ENCODE data around the gene APIP.

The APIP gene

GRCh38 chr11:34890089-34890488 lies 26.1 kb downstream of the APIP start:
- no peak for DNase-seq (ENCODE audit: low read depth, low spot score)

- no peak for DNase-seq (ENCODE audit: low read depth, low spot score)
Observed at GRCh38 chr11:34887260-34887659, 28.9 kb downstream of the APIP start.

- no peak for DNase-seq (ENCODE audit: low read depth, low spot score)
Observed at GRCh38 chr11:34886609-34887008, 29.6 kb downstream of the APIP start.

GRCh38 chr11:34881900-34882299 lies 34.3 kb downstream of the APIP start:
- DNase-seq (ENCODE audit: low read depth, low spot score), result no peak

- no peak for DNase-seq (ENCODE audit: low read depth, low spot score)
Observed at GRCh38 chr11:34877375-34877975, 38.7 kb downstream of the APIP start.

- DNase-seq (ENCODE audit: low read depth, low spot score), result no peak
Observed at GRCh38 chr11:34874202-34874601, 42.0 kb downstream of the APIP start.

- DNase-seq (ENCODE audit: low read depth, low spot score), result no peak
Observed at GRCh38 chr11:34870548-34871196, 45.5 kb downstream of the APIP start.

- no peak for DNase-seq (ENCODE audit: low read depth, low spot score)
Observed at GRCh38 chr11:34869425-34869824, 46.8 kb downstream of the APIP start.

GRCh38 chr11:34866375-34866774 lies 49.8 kb downstream of the APIP start:
- DNase-seq (ENCODE audit: low read depth, low spot score), result no peak

- no peak for DNase-seq (ENCODE audit: low read depth, low spot score)
Observed at GRCh38 chr11:34865261-34865660, 50.9 kb downstream of the APIP start.

GRCh38 chr11:34864424-34864823 lies 51.8 kb downstream of the APIP start:
- DNase-seq (ENCODE audit: low read depth, low spot score), result no peak

GRCh38 chr11:34863048-34863447 lies 53.1 kb downstream of the APIP start:
- DNase-seq (ENCODE audit: low read depth, low spot score), result no peak

GRCh38 chr11:34860518-34860917 lies 55.7 kb downstream of the APIP start:
- DNase-seq (ENCODE audit: low read depth, low spot score), result no peak

GRCh38 chr11:34860034-34860433 lies 56.1 kb downstream of the APIP start:
- DNase-seq (ENCODE audit: low read depth, low spot score), result no peak

GRCh38 chr11:34859496-34859895 lies 56.7 kb downstream of the APIP start:
- DNase-seq (ENCODE audit: low read depth, low spot score), result no peak

- no peak for DNase-seq (ENCODE audit: low read depth, low spot score)
Observed at GRCh38 chr11:34857463-34857862, 58.7 kb downstream of the APIP start.

GRCh38 chr11:34856251-34856650 lies 59.9 kb downstream of the APIP start:
- DNase-seq (ENCODE audit: low read depth, low spot score), result no peak

GRCh38 chr11:34855754-34856095 lies 60.5 kb downstream of the APIP start:
- no peak for DNase-seq (ENCODE audit: low read depth, low spot score)

- DNase-seq (ENCODE audit: low read depth, low spot score), result no peak
Observed at GRCh38 chr11:34855021-34855753, 61.0 kb downstream of the APIP start.

- no peak for DNase-seq (ENCODE audit: low read depth, low spot score)
Observed at GRCh38 chr11:34851916-34852315, 64.3 kb downstream of the APIP start.

GRCh38 chr11:34850334-34850733 lies 65.8 kb downstream of the APIP start:
- DNase-seq (ENCODE audit: low read depth, low spot score), result no peak

- DNase-seq (ENCODE audit: low read depth, low spot score), result no peak
Observed at GRCh38 chr11:34846467-34846866, 69.7 kb downstream of the APIP start.

- no peak for DNase-seq (ENCODE audit: low read depth, low spot score)
Observed at GRCh38 chr11:34844463-34845112, 71.6 kb downstream of the APIP start.

All from brain pericyte (primary cell).